ENCODE results near the gene ASCC3. TPM values are rescaled to one million over a fixed set of nuclear protein-coding genes. Genes with fewer than 3 reads are reported as not detected.
"Not testable (repeated sequence)": the region's sequence is repeated elsewhere in the genome, so short reads cannot be mapped to it uniquely, and the experiment has no call there.

Gene ASCC3
- total RNA-seq, 1 experiment from 2014 or later: 48.2 TPM

- H3K36me3 ChIP-seq (ENCODE audit: control insufficient read depth, insufficient read depth, low read length): no peaks in the 10 kb centered on the region; the same call in 1 of the 2 replicates
- intact Hi-C loops (cut with micrococcal nuclease; ENCODE audit: unreplicated experiment): no loop called here
- no TSS peak for BruUV-seq (replicated peaks)
- ChIA-PET POLR2A (no interaction called here), CTCF (no interaction called here)
- DNase-seq: no peak
- Mint-ChIP-seq H3K27ac (ENCODE audit: unreplicated experiment) (no peak overlapping the region), H3K9me3 (ENCODE audit: unreplicated experiment) (peaks cover 21% of the 10 kb centered on the region), H3K4me1 (ENCODE audit: low read depth, unreplicated experiment) (peaks cover 8% of the 10 kb centered on the region), H3K36me3 (ENCODE audit: insufficient read depth, unreplicated experiment) (peaks cover 65% of the 10 kb centered on the region), H3K27me3 (ENCODE audit: insufficient read depth, unreplicated experiment) (no peaks in the 10 kb centered on the region), H3K4me3 (ENCODE audit: unreplicated experiment) (no peak overlapping the region)
- TF ChIP-seq, protein P1, sequence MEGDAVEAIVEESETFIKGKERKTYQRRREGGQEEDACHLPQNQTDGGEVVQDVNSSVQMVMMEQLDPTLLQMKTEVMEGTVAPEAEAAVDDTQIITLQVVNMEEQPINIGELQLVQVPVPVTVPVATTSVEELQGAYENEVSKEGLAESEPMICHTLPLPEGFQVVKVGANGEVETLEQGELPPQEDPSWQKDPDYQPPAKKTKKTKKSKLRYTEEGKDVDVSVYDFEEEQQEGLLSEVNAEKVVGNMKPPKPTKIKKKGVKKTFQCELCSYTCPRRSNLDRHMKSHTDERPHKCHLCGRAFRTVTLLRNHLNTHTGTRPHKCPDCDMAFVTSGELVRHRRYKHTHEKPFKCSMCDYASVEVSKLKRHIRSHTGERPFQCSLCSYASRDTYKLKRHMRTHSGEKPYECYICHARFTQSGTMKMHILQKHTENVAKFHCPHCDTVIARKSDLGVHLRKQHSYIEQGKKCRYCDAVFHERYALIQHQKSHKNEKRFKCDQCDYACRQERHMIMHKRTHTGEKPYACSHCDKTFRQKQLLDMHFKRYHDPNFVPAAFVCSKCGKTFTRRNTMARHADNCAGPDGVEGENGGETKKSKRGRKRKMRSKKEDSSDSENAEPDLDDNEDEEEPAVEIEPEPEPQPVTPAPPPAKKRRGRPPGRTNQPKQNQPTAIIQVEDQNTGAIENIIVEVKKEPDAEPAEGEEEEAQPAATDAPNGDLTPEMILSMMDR (IDR thresholded peaks at IDR 0.05; ENCODE audit: insufficient read depth in 1 of 2, low read depth in 1 of 2, low read length in 1 of 2, severe bottlenecking in 1 of 2, unreplicated experiment in 1 of 2): no peak
- peaks cover 6% of the 10 kb centered on the region for H3K9me3 ChIP-seq
- H3K4me1 ChIP-seq: peaks cover 11% of the 10 kb centered on the region; the same call in 1 of the 2 replicates
- no peaks in the 10 kb centered on the region for H3K27me3 ChIP-seq (replicated peaks; ENCODE audit: control insufficient read depth, insufficient read depth, low read length)
- no peak overlapping the region for H3K4me3 ChIP-seq (ENCODE audit: low read depth, low read length)
These were observed 119.3 kb downstream of the ASCC3 start for GRCh38 chr6:100761841-100762240.

- H3K9me3 Mint-ChIP-seq (ENCODE audit: unreplicated experiment); H3K27ac Mint-ChIP-seq (ENCODE audit: unreplicated experiment); H3K4me1 Mint-ChIP-seq (ENCODE audit: low read depth, unreplicated experiment); H3K27me3 Mint-ChIP-seq (ENCODE audit: insufficient read depth, unreplicated experiment); H3K4me1 ChIP-seq; intact Hi-C loops (cut with micrococcal nuclease; ENCODE audit: unreplicated experiment); CTCF ChIA-PET; POLR2A ChIA-PET; H3K27me3 ChIP-seq (replicated peaks; ENCODE audit: control insufficient read depth, insufficient read depth, low read length); H3K4me3 ChIP-seq (ENCODE audit: low read depth, low read length); H3K4me3 Mint-ChIP-seq (ENCODE audit: unreplicated experiment); BruUV-seq (replicated peaks); H3K9me3 ChIP-seq; DNase-seq; H3K36me3 ChIP-seq (ENCODE audit: control insufficient read depth, insufficient read depth, low read length): not testable (repeated sequence)
- peaks cover 51% of the 10 kb centered on the region for H3K36me3 Mint-ChIP-seq (ENCODE audit: insufficient read depth, unreplicated experiment)
These were observed 122.7 kb downstream of the ASCC3 start for GRCh38 chr6:100758386-100758785.

DNA sequence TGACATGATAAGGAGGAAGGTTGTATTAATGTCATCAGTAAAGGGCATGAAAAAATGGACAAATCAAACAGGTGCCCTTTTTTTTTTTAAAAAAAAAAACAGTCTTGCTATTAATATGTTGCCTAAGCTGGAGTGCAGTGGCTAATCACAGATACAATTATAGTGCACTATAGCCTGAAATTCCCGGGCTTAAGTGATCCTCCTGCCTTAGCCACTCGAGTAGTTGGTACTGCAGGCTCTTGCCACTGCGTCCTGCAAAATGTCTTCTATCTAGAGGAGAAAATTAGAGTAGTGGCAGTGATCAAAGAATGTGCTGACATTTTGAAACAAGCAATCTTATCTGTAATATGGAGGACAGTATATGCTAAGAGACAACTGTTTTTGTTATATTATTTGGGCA lies 127.7 kb downstream of the ASCC3 start:
- TF ChIP-seq, protein P1 (IDR thresholded peaks at IDR 0.05; ENCODE audit: insufficient read depth in 1 of 2, low read depth in 1 of 2, low read length in 1 of 2, severe bottlenecking in 1 of 2, unreplicated experiment in 1 of 2): no peak
- Histone ChIP-seq H3K4me3 (ENCODE audit: low read depth, low read length) (no peak overlapping the region), H3K27me3 (replicated peaks; ENCODE audit: control insufficient read depth, insufficient read depth, low read length) (no peaks in the 10 kb centered on the region), H3K36me3 (ENCODE audit: control insufficient read depth, insufficient read depth, low read length) (no peaks in the 10 kb centered on the region), H3K9me3 (no peaks in the 10 kb centered on the region), H3K4me1 (no peaks in the 10 kb centered on the region)
- H3K4me3 Mint-ChIP-seq (ENCODE audit: unreplicated experiment): no peak overlapping the region
- H3K9me3 Mint-ChIP-seq (ENCODE audit: unreplicated experiment): no peaks in the 10 kb centered on the region
- H3K36me3 Mint-ChIP-seq (ENCODE audit: insufficient read depth, unreplicated experiment): peaks cover 6% of the 10 kb centered on the region
- H3K27me3 Mint-ChIP-seq (ENCODE audit: insufficient read depth, unreplicated experiment): no peaks in the 10 kb centered on the region
- BruUV-seq (replicated peaks): no TSS peak
- no peak overlapping the region for H3K27ac Mint-ChIP-seq (ENCODE audit: unreplicated experiment)
- no peak for DNase-seq
- POLR2A ChIA-PET: no interaction called here
- intact Hi-C loops (cut with micrococcal nuclease; ENCODE audit: unreplicated experiment): no loop called here
- CTCF ChIA-PET: no interaction called here
- H3K4me1 Mint-ChIP-seq (ENCODE audit: low read depth, unreplicated experiment): no peaks in the 10 kb centered on the region

GRCh38 chr6:100751590-100751989 lies 129.5 kb downstream of the ASCC3 start:
- Mint-ChIP-seq H3K36me3 (ENCODE audit: insufficient read depth, unreplicated experiment) (peaks cover 6% of the 10 kb centered on the region), H3K4me3 (ENCODE audit: unreplicated experiment) (no peak overlapping the region), H3K27ac (ENCODE audit: unreplicated experiment) (no peak overlapping the region), H3K9me3 (ENCODE audit: unreplicated experiment) (no peaks in the 10 kb centered on the region), H3K4me1 (ENCODE audit: low read depth, unreplicated experiment) (no peaks in the 10 kb centered on the region), H3K27me3 (ENCODE audit: insufficient read depth, unreplicated experiment) (no peaks in the 10 kb centered on the region)
- POLR2A ChIA-PET: no interaction called here
- Histone ChIP-seq H3K4me3 (ENCODE audit: low read depth, low read length) (no peak overlapping the region), H3K36me3 (ENCODE audit: control insufficient read depth, insufficient read depth, low read length) (no peaks in the 10 kb centered on the region), H3K27me3 (replicated peaks; ENCODE audit: control insufficient read depth, insufficient read depth, low read length) (no peaks in the 10 kb centered on the region), H3K9me3 (no peaks in the 10 kb centered on the region), H3K4me1 (no peaks in the 10 kb centered on the region)
- no peak for DNase-seq
- TF ChIP-seq, protein P1 (IDR thresholded peaks at IDR 0.05; ENCODE audit: insufficient read depth in 1 of 2, low read depth in 1 of 2, low read length in 1 of 2, severe bottlenecking in 1 of 2, unreplicated experiment in 1 of 2): no peak
- intact Hi-C loops (cut with micrococcal nuclease; ENCODE audit: unreplicated experiment): no loop called here
- CTCF ChIA-PET: no interaction called here
- BruUV-seq (replicated peaks): no TSS peak

All from Caco-2 (cell line).